ENCODE results near the gene CC2D2A. TPM values are rescaled to one million over a fixed set of nuclear protein-coding genes. Genes with fewer than 3 reads are reported as not detected.

CC2D2A gene
- total and polyA plus RNA-seq, 10 of the 15 experiments (the other 5 are each of a cell fraction or from before 2014, with no cell fraction given), result 0.04 to 1.1 (median 0.26) TPM

DNA sequence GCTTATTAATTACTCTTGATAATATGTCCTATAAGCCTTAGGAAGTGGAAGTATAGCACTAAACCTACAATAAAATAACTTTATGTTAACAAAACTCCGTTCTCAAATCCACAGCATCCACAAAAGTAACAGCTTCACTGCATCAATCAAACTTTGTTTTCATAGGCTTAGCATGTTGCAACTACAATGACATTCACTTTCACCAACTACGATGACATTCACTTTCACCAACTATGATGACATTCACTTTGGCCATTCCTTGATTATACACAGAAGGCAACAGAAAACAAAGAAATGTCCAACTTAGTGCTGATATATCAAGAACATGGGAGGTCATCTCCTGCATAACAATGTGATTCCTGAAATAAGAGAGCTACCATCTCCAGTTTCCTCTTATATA, 141.2 kb downstream of the CC2D2A start:
- RAD21 ChIA-PET (ENCODE audit: unreplicated experiment), result no interaction called here
- CTCF ChIA-PET, result interaction anchor here (0.7 kb wide), 1 partner anchor 8 kb away, joined by 3 read pairs; no protein-coding TSS in a partner anchor
- H2AFZ ChIP-seq (ENCODE audit: control insufficient read depth, low read depth, low read length), result no peak overlapping the region
- BruUV-seq (replicated peaks), result no TSS peak
- no peak overlapping the region for H3K4me2 ChIP-seq (ENCODE audit: control insufficient read depth, insufficient read depth)
- SMC1A ChIA-PET (ENCODE audit: uncharacterized antibody, unreplicated experiment), result no interaction called here
- no peak overlapping the region for H3K27ac ChIP-seq (ENCODE audit: control insufficient read depth, insufficient read depth)
- FAIRE-seq (peak; percentile 65), DNase-seq (ENCODE audit: low read depth, low spot score) (no peak), ATAC-seq (no peak)
- H3K9me3 ChIP-seq (replicated peaks; ENCODE audit: control insufficient read depth, insufficient read depth, low read length), result no peaks in the 10 kb centered on the region
- H3K4me1 ChIP-seq (ENCODE audit: control insufficient read depth, insufficient read depth, low read length), result no peaks in the 10 kb centered on the region
- TF ChIP-seq, protein P1, sequence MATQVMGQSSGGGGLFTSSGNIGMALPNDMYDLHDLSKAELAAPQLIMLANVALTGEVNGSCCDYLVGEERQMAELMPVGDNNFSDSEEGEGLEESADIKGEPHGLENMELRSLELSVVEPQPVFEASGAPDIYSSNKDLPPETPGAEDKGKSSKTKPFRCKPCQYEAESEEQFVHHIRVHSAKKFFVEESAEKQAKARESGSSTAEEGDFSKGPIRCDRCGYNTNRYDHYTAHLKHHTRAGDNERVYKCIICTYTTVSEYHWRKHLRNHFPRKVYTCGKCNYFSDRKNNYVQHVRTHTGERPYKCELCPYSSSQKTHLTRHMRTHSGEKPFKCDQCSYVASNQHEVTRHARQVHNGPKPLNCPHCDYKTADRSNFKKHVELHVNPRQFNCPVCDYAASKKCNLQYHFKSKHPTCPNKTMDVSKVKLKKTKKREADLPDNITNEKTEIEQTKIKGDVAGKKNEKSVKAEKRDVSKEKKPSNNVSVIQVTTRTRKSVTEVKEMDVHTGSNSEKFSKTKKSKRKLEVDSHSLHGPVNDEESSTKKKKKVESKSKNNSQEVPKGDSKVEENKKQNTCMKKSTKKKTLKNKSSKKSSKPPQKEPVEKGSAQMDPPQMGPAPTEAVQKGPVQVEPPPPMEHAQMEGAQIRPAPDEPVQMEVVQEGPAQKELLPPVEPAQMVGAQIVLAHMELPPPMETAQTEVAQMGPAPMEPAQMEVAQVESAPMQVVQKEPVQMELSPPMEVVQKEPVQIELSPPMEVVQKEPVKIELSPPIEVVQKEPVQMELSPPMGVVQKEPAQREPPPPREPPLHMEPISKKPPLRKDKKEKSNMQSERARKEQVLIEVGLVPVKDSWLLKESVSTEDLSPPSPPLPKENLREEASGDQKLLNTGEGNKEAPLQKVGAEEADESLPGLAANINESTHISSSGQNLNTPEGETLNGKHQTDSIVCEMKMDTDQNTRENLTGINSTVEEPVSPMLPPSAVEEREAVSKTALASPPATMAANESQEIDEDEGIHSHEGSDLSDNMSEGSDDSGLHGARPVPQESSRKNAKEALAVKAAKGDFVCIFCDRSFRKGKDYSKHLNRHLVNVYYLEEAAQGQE (IDR thresholded peaks at IDR 0.05; ENCODE audit: low read depth, low read length), result no peak
- no peak for TF ChIP-seq CHD1 (IDR thresholded peaks at IDR 0.05; ENCODE audit: low read depth, low read length)
- TF ChIP-seq RAD51 (IDR thresholded peaks at IDR 0.05), result no peak
- TF ChIP-seq, protein P2, sequence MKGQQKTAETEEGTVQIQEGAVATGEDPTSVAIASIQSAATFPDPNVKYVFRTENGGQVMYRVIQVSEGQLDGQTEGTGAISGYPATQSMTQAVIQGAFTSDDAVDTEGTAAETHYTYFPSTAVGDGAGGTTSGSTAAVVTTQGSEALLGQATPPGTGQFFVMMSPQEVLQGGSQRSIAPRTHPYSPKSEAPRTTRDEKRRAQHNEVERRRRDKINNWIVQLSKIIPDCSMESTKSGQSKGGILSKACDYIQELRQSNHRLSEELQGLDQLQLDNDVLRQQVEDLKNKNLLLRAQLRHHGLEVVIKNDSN (IDR thresholded peaks at IDR 0.05; ENCODE audit: borderline replicate concordance, extremely low read length, insufficient read depth, low read depth, low read length), result no peak
- TF ChIP-seq, protein P3, sequence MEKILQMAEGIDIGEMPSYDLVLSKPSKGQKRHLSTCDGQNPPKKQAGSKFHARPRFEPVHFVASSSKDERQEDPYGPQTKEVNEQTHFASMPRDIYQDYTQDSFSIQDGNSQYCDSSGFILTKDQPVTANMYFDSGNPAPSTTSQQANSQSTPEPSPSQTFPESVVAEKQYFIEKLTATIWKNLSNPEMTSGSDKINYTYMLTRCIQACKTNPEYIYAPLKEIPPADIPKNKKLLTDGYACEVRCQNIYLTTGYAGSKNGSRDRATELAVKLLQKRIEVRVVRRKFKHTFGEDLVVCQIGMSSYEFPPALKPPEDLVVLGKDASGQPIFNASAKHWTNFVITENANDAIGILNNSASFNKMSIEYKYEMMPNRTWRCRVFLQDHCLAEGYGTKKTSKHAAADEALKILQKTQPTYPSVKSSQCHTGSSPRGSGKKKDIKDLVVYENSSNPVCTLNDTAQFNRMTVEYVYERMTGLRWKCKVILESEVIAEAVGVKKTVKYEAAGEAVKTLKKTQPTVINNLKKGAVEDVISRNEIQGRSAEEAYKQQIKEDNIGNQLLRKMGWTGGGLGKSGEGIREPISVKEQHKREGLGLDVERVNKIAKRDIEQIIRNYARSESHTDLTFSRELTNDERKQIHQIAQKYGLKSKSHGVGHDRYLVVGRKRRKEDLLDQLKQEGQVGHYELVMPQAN (conservative IDR thresholded peaks at IDR 0.05), result no peak
- no peak for TF ChIP-seq ZNF24 (IDR thresholded peaks at IDR 0.05)
- TF ChIP-seq MEF2A (IDR thresholded peaks at IDR 0.05; ENCODE audit: insufficient read depth, low read depth, low read length), result no peak
- no peak for TF ChIP-seq CEBPB (IDR thresholded peaks at IDR 0.05; ENCODE audit: borderline replicate concordance in 1 of 2, low read depth in 2 of 2, low read length in 2 of 2)
- no peak for TF ChIP-seq SMAD1 (IDR thresholded peaks at IDR 0.05; ENCODE audit: low read depth, partially characterized antibody)
- H3K27me3 ChIP-seq (replicated peaks in 1 of 2; ENCODE audit: control insufficient read depth in 2 of 2, insufficient read depth in 2 of 2, low read length in 1 of 2), result no peaks in the 10 kb centered on the region
- in situ Hi-C loops (cut with MboI) (no loop called here), intact Hi-C loops (cut with micrococcal nuclease; ENCODE audit: unreplicated experiment) (no loop called here)
- H3K36me3 ChIP-seq (ENCODE audit: control insufficient read depth in 2 of 2, insufficient read depth in 2 of 2, low read length in 1 of 2), result no peaks in the 10 kb centered on the region; a peak in 1 of 4 replicates
- no peaks in the 10 kb centered on the region for H4K20me1 ChIP-seq (ENCODE audit: control insufficient read depth, insufficient read depth)
- POLR2A ChIA-PET, result no interaction called here
- H3K9ac ChIP-seq (ENCODE audit: control insufficient read depth, insufficient read depth, low read length), result no peak overlapping the region
- no peaks in the 10 kb centered on the region for H3K79me2 ChIP-seq (ENCODE audit: control insufficient read depth, insufficient read depth, low read length)
- WGBS (ENCODE audit: insufficient coverage, insufficient replicate concordance, low lambda C conversion rate, missing lambda C conversion rate), result 95% methylated on average over 2 of the region's 2 CpGs
- no peak overlapping the region for H3K4me3 ChIP-seq

Data from GM12878 (cell line).